ENCODE measurements around the gene GCHFR.

- no peak for TF ChIP-seq CTCF (IDR thresholded peaks at IDR 0.05; ENCODE audit: low read depth, low read length)
- no peak for TF ChIP-seq EZH2phosphoT487 (IDR thresholded peaks at IDR 0.05; ENCODE audit: low read depth)
Observed at GRCh38 chr15:40796512-40796911, 32.6 kb downstream of the GCHFR start.

Data from OCI-LY3 (cell line).